Measurements from ENCODE around the gene PHLDB1.
"Not testable (repeated sequence)": the region's sequence is repeated elsewhere in the genome, so short reads cannot be mapped to it uniquely, and the experiment has no call there.

The PHLDB1 gene

GRCh38 chr11:118688339-118688738, 80.9 kb downstream of the PHLDB1 start:
- DNase-seq, result not testable (repeated sequence)

GRCh38 chr11:118688851-118689502, 81.6 kb downstream of the PHLDB1 start:
- DNase-seq, result no peak

- DNase-seq, result peak; percentile 48
Observed at GRCh38 chr11:118689503-118689851, 82.1 kb downstream of the PHLDB1 start.

GRCh38 chr11:118689852-118690552, 82.6 kb downstream of the PHLDB1 start:
- peak; percentile 94 for DNase-seq

- no peak for DNase-seq
Observed at GRCh38 chr11:118690553-118691304, 83.3 kb downstream of the PHLDB1 start.

- no peak for DNase-seq
Observed at GRCh38 chr11:118691926-118692830, 84.8 kb downstream of the PHLDB1 start.

- DNase-seq, result no peak
Observed at GRCh38 chr11:118694185-118694584, 86.8 kb downstream of the PHLDB1 start.

GRCh38 chr11:118694771-118695170, 87.4 kb downstream of the PHLDB1 start:
- DNase-seq, result no peak

DNA sequence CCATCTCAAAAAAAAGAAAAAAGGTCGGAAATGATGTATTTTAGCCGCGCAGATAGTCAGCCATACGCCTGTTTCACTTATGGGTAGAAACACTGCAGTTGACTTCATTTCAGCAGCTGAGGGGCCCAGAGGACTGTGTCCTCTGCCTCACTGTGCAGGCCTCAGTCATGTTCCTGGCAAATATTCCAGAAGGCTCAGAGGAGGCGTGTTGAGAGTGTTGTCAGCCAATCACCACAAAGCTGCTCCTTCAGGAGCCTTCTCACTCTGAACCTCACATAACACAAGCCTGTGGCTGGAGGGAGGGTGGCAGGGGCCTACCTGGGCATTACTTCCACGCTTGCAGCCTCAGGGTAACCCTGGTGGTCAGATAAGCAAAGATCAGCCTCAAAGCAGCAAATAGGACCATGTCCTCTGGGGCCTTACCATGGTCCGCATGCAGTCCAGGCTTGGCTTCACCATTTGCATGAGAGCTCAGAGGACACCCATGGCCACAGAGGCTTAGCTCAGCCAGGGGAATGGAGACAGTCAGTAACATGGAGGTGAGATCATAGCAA, 89.3 kb downstream of the PHLDB1 start:
- no peak for DNase-seq

DNA sequence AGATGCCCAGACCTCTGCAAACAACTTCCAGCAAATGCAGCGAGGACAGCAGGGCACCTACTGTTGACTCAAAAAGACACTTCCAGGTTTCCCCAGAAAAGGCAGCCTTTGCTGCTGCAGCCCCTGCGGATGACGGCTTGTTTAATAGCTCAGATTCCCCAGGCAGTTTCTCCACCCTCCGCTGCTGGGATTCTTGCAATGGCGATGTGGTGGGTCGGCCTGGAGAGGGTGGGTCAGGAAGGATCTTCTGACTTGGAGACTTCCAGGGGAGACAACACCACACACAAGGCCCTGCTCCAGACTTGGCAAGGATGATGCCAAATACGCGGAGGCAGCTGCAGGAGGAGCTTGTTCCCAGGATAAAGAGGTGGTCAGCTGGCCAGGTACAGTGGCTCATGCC, 89.9 kb downstream of the PHLDB1 start:
- no peak for DNase-seq

- no peak for DNase-seq
Observed at GRCh38 chr11:118699506-118700220, 92.2 kb downstream of the PHLDB1 start.

- no peak for DNase-seq
Observed at GRCh38 chr11:118703563-118704106, 96.2 kb downstream of the PHLDB1 start.

DNA sequence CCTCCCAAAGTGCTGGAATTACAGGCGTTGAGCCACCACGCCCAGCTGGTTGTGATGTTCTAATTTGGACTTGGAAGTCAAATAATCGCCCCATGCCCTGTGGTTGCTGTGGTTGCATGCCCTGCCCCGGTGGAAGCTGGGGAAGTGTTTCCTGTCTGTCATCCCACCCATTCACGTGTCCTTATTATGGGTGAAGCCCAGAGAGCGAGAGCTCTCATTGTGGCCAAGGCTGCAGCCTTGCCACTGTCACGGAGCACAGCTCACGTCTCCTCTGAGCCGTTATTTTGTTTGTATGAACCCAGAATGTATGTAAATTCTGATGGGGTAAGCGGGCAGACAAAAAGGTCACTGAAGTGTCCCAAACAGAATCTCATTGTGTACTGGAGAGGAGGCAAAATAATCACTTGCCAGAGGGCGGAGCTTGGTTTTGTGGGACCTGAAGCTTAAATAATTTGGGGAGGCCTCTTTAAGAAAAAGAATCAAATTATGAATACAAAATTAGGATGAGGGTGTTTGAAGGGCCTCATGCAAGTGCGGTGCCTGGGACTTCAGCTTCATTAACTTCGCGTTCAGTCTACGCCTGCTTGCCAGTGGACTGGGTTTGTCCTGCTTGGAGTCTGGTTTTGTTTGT, 97.8 kb downstream of the PHLDB1 start:
- DNase-seq, result no peak

- no peak for DNase-seq
Observed at GRCh38 chr11:118705791-118706545, 98.6 kb downstream of the PHLDB1 start.

GRCh38 chr11:118706546-118706825, 99.1 kb downstream of the PHLDB1 start:
- no peak for DNase-seq
